GM18867 (cell line): ENCODE results near the gene TOX4.

Source experiments
- ATAC-seq: cut with Tn5 transposase; IDR thresholded peaks from one replicate; pipeline ENCODE4 v1.9.1; 2021; ENCODE audit warnings: mild to moderate bottlenecking, moderate library complexity; ENCODE audit not compliant: unreplicated experiment

TOX4 gene

GRCh38 chr14:21501568-21501967 is 24.6 kb downstream of the TOX4 start:
- ATAC-seq = no peak

- no peak for ATAC-seq
These were observed 26.4 kb downstream of the TOX4 start for GRCh38 chr14:21503376-21503775.

GRCh38 chr14:21505012-21505553 is 28.1 kb downstream of the TOX4 start:
- ATAC-seq = peak; percentile 90

- ATAC-seq = no peak
These were observed 29.6 kb downstream of the TOX4 start for GRCh38 chr14:21506557-21506956.

GRCh38 chr14:21509432-21510143 is 32.6 kb downstream of the TOX4 start:
- no peak for ATAC-seq

GRCh38 chr14:21510735-21511657 is 34.0 kb downstream of the TOX4 start, which contains the start of gene METTL3:
METTL3 (minus strand) TSS chr14:21511340; CDS start chr14:21511223, 117 bp downstream.
- peak; percentile 96 for ATAC-seq

- ATAC-seq = no peak
These were observed 37.3 kb downstream of the TOX4 start for GRCh38 chr14:21514341-21514740.

- no peak for ATAC-seq
These were observed 41.7 kb downstream of the TOX4 start for GRCh38 chr14:21518725-21519124.

- no peak for ATAC-seq
These were observed 43.8 kb downstream of the TOX4 start for GRCh38 chr14:21520767-21521166.

GRCh38 chr14:21521501-21521900 is 44.5 kb downstream of the TOX4 start:
- no peak for ATAC-seq

GRCh38 chr14:21523203-21523602 is 46.2 kb downstream of the TOX4 start:
- ATAC-seq = no peak

- ATAC-seq = no peak
These were observed 47.8 kb downstream of the TOX4 start for GRCh38 chr14:21524575-21525490.

- ATAC-seq = no peak
These were observed 48.6 kb downstream of the TOX4 start for GRCh38 chr14:21525571-21525961.

- no peak for ATAC-seq
These were observed 49.1 kb downstream of the TOX4 start, which contains the start of gene SALL2 for GRCh38 chr14:21525962-21526671. SALL2 (minus strand) TSS chr14:21526346; CDS start chr14:21526127, 219 bp downstream.

- no peak for ATAC-seq
These were observed 49.8 kb downstream of the TOX4 start for GRCh38 chr14:21526672-21527317.

- ATAC-seq = no peak
These were observed 50.3 kb downstream of the TOX4 start for GRCh38 chr14:21527318-21527679.

- no peak for ATAC-seq
These were observed 51.7 kb downstream of the TOX4 start for GRCh38 chr14:21528381-21529348.

GRCh38 chr14:21529515-21529914 is 52.5 kb downstream of the TOX4 start:
- ATAC-seq = no peak
